ENCODE data around the gene SPTBN4. TPM values are rescaled to one million over a fixed set of nuclear protein-coding genes. Genes with fewer than 3 reads are reported as not detected.
"Not testable (repeated sequence)": the region's sequence is repeated elsewhere in the genome, so short reads cannot be mapped to it uniquely, and the experiment has no call there.

Gene SPTBN4
- total and polyA plus RNA-seq, 9 donors, result 2.2 to 11.6 (median 6.2) TPM

GRCh38 chr19:40539070-40539469 lies 72.3 kb downstream of the SPTBN4 start:
- intact Hi-C loops (cut with DNase I), result loop anchor here in 1 of 4 donors (10.0 kb wide), 1 partner anchor 56 kb away; no protein-coding TSS in a partner anchor
- H3K36me3 ChIP-seq, result no peaks in the 10 kb centered on the region
- no peak overlapping the region for H3K4me3 ChIP-seq
- H3K27ac ChIP-seq, result no peak overlapping the region
- H3K4me1 ChIP-seq (ENCODE audit: insufficient read depth), result peaks cover 7% of the 10 kb centered on the region
- no peak for DNase-seq
- no peaks in the 10 kb centered on the region for H3K27me3 ChIP-seq
- WGBS, 3 donors, result 55 to 69% (median 63%) methylated on average over 4 of the region's 4 CpGs
- TF ChIP-seq EP300 (IDR thresholded peaks at IDR 0.05), result no peak
- no peak for TF ChIP-seq POLR2A (IDR thresholded peaks at IDR 0.05)
- TF ChIP-seq, protein P1, sequence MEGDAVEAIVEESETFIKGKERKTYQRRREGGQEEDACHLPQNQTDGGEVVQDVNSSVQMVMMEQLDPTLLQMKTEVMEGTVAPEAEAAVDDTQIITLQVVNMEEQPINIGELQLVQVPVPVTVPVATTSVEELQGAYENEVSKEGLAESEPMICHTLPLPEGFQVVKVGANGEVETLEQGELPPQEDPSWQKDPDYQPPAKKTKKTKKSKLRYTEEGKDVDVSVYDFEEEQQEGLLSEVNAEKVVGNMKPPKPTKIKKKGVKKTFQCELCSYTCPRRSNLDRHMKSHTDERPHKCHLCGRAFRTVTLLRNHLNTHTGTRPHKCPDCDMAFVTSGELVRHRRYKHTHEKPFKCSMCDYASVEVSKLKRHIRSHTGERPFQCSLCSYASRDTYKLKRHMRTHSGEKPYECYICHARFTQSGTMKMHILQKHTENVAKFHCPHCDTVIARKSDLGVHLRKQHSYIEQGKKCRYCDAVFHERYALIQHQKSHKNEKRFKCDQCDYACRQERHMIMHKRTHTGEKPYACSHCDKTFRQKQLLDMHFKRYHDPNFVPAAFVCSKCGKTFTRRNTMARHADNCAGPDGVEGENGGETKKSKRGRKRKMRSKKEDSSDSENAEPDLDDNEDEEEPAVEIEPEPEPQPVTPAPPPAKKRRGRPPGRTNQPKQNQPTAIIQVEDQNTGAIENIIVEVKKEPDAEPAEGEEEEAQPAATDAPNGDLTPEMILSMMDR (IDR thresholded peaks at IDR 0.05), result no peak
- peaks cover 0 to 3% of the 10 kb centered on the region in 2 donors for H3K9me3 ChIP-seq

- 5 to 16% (median 6%) methylated on average over 6 of the region's 6 CpGs for WGBS, 3 donors
- H3K27ac ChIP-seq, result no peak overlapping the region
- intact Hi-C loops (cut with DNase I), result no loop called here
Measured at GRCh38 chr19:40542202-40542859, 75.5 kb downstream of the SPTBN4 start.

GRCh38 chr19:40543029-40543597 lies 76.3 kb downstream of the SPTBN4 start:
- intact Hi-C loops (cut with DNase I), result no loop called here
- H3K4me3 ChIP-seq, result no peak overlapping the region
- H3K27ac ChIP-seq, result no peak overlapping the region
- DNase-seq, result no peak
- no peaks in the 10 kb centered on the region for H3K27me3 ChIP-seq
- peaks cover 7% of the 10 kb centered on the region for H3K4me1 ChIP-seq (ENCODE audit: insufficient read depth)
- no peaks in the 10 kb centered on the region for H3K36me3 ChIP-seq
- TF ChIP-seq, protein P1 (IDR thresholded peaks at IDR 0.05), result no peak
- TF ChIP-seq POLR2A (IDR thresholded peaks at IDR 0.05) (no peak), EP300 (IDR thresholded peaks at IDR 0.05) (no peak)
- no peaks in the 10 kb centered on the region for H3K9me3 ChIP-seq
- 89 to 92% (median 91%) methylated on average over 6 of the region's 6 CpGs for WGBS, 3 donors

More at GRCh38 chr19:40542202-40542859, 75.5 kb downstream of the SPTBN4 start:
- Histone ChIP-seq H3K4me3 (no peak overlapping the region), H3K27me3 (no peaks in the 10 kb centered on the region), H3K4me1 (ENCODE audit: insufficient read depth) (peaks cover 7% of the 10 kb centered on the region), H3K36me3 (no peaks in the 10 kb centered on the region), H3K9me3 (no peaks in the 10 kb centered on the region)
- peak; percentile 81 to 95 (median 89) for DNase-seq
- TF ChIP-seq, protein P1 (IDR thresholded peaks at IDR 0.05), result no peak
- no peak for TF ChIP-seq EP300 (IDR thresholded peaks at IDR 0.05)
- TF ChIP-seq POLR2A (IDR thresholded peaks at IDR 0.05), result no peak

DNA sequence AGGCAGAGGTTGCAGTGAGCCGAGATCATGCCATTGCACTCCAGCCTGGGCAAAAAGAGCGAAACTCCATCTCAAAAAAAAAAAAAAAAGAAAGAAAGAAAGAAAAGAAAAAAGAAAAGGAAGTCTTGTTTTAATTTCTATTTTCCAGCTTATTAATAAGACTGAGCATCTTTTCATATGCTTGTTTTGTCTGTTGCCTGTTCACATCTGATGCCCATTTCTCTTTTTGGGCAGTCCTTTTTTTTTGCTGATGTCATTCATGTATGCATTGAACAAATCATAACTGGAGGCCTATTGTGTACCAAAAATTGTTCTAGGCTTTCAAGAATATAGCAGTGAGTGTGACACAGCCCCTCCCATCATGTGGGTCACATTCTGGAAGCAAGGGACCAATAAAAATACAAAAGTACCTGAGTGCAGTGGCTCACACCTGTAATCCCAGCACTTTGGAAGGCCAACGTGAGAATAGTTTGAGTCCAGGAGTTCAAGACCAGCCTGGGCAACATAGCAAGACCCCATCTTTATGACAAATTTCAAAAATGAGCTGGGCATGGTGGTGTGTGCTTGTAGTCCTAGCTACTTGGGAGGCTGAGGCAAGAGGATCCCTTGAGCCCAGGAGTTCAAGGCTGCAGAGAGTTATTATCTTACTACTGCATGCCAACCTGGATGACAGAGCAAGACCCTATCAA lies 79.5 kb downstream of the SPTBN4 start:
- WGBS, 3 donors, result 81 to 87% (median 83%) methylated on average over 3 of the region's 3 CpGs
- intact Hi-C loops (cut with DNase I); H3K27me3 ChIP-seq: not testable (repeated sequence)

DNA sequence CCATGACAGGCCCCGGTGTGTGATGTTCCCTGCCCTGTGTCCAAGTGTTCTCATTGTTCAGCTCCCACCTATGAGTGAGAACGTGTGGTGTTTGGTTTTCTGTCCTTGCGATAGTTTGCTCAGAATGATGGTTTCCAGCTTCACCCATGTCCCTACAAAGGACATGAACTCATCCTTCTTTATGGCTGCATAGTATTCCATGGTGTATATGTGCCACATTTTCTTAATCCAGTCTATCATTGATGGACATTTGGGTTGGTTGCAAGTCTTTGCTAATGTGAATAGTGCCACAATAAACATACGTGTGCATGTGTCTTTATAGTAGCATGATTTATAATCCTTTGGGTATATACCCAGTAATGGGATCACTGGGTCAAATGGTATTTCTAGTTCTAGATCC lies 80.4 kb downstream of the SPTBN4 start:
- H3K36me3 ChIP-seq; H3K27ac ChIP-seq; H3K4me1 ChIP-seq (ENCODE audit: insufficient read depth); H3K4me3 ChIP-seq; DNase-seq; intact Hi-C loops (cut with DNase I); H3K9me3 ChIP-seq; H3K27me3 ChIP-seq: not testable (repeated sequence)
- WGBS, 3 donors, result 88 to 94% (median 93%) methylated on average over 4 of the region's 4 CpGs

More for the DNA sequence above, 79.5 kb downstream of the SPTBN4 start:
- not testable (repeated sequence) for H3K4me1 ChIP-seq (ENCODE audit: insufficient read depth); H3K36me3 ChIP-seq; H3K27ac ChIP-seq; H3K4me3 ChIP-seq; DNase-seq; H3K9me3 ChIP-seq

Data from ovary (tissue), 9 donors.